Right cardiac atrium (tissue), 5 donors: ENCODE measurements around the gene CDK9. TPM values are rescaled to one million over a fixed set of nuclear protein-coding genes. Genes with fewer than 3 reads are reported as not detected.

ENCODE experiments used
- ATAC-seq, 2 donors: fragments of 200-7000 bp; cut with Tn5 transposase; one replicate each; pipeline versions ENCODE4 v1.8.0 to v1.9.1; 2020; ENCODE audit warnings: moderate library complexity in 2 of 2, mild to moderate bottlenecking in 1 of 2
- DNase-seq, 3 donors: peaks; one replicate each; pipeline ENCODE4 v3.0.0-alpha.2; 2020
- H3K27ac ChIP-seq: one replicate; pipeline ENCODE4 v1.5.1; 2013; ENCODE audit warnings: mild to moderate bottlenecking, low read length, control low read depth, moderate library complexity
- H3K27me3 ChIP-seq: one replicate; pipeline ENCODE4 v1.6.1; 2013; ENCODE audit not compliant: control insufficient read depth, insufficient read depth
- H3K4me1 ChIP-seq: one replicate; pipeline ENCODE4 v1.6.1; 2013; ENCODE audit warnings: low read length; ENCODE audit not compliant: control insufficient read depth, insufficient read depth
- H3K4me3 ChIP-seq: one replicate; pipeline ENCODE4 v1.5.1; 2013; ENCODE audit warnings: low read length, control low read depth
- H3K9me3 ChIP-seq: one replicate; pipeline ENCODE4 v1.6.1; 2013; ENCODE audit warnings: low read length; ENCODE audit not compliant: control insufficient read depth
- WGBS: extraction: QIAGEN DNeasy Blood & Tissue Kit; methylation state at CpG from one replicate; pipeline ENCODE4 v1.1.7; 2013; 5-methylcytosine and 5-hydroxymethylcytosine counted together
- intact Hi-C, 4 donors: fragments of 100-400 bp; cut with DNase I; formaldehyde crosslinking; loops; one replicate each; pipeline versions ENCODE4 v1.11.0 to v1.14.0; 2022 to 2023
- long read RNA-seq, 4 donors: library from polyadenylated mRNA; unstranded; transcript quantifications; one replicate each; pipeline ENCODE4 v2.0.0, GENCODE V29; 2020 to 2021
- polyA plus RNA-seq: library from polyadenylated mRNA; stranded (reverse); fragments of 200-250 nt; gene quantifications from one replicate; pipeline ENCODE4 v1.2.3, GENCODE V29; 2013
- total RNA-seq, 4 donors: library from RNA; stranded (reverse); fragmentation: NEBNext Ultra II Directional; extraction: Animal tissue kit (Norgen Biotek cat#: 25700); gene quantifications; one replicate each; pipeline ENCODE4 v1.2.1, GENCODE V29; 2021
- donor health status: healthy with polysubstance abuse.
- donor health status: DM: no; HTN: yes; CAD: no.
- donor health status: DM: no; HTN: no; CAD: no.
- donor health status: DM: no; HTN: yes; CAD: no; lungs with severe emphysema.
- donor health status: DM: yes; HTN: yes; CAD: no.

The CDK9 gene
- total RNA-seq = 10 to 100 TPM; 49.0 to 62.5 (median 58.6) TPM
- polyA plus RNA-seq = 37.3 TPM
- long read RNA-seq, donor 1, transcript CDK9-201 (7 exons, 2,463 nt) = major isoform, 85 of 99 reads
- long read RNA-seq, donor 1, partial matches to known transcripts = 2 of 99 reads
- long read RNA-seq, donor 1, other reads (novel, unspliced or antisense) = 12 of 99 reads
- long read RNA-seq, donor 2, transcript CDK9-201 (7 exons, 2,463 nt) = major isoform, 38 of 50 reads
- long read RNA-seq, donor 2, partial matches to known transcripts = 2 of 50 reads
- long read RNA-seq, donor 2, other reads (novel, unspliced or antisense) = 9 of 50 reads
- long read RNA-seq, donor 3, transcript CDK9-201 (7 exons, 2,463 nt) = major isoform, 20 of 43 reads
- long read RNA-seq, donor 3, partial matches to known transcripts = 12 of 43 reads
- long read RNA-seq, donor 3, other reads (novel, unspliced or antisense) = 10 of 43 reads
- long read RNA-seq, donor 4, transcript CDK9-201 (7 exons, 2,463 nt) = major isoform, 47 of 55 reads
- long read RNA-seq, donor 4, partial matches to known transcripts = 1 of 55 reads
- long read RNA-seq, donor 4, other reads (novel, unspliced or antisense) = 7 of 55 reads

- H3K9me3 ChIP-seq = no peaks in the 10 kb centered on the region
- under 1% methylated on average over 75 of the region's 75 CpGs for WGBS
- ATAC-seq = peak; percentile 77 to 81
Observed at GRCh38 chr9:127785933-127786772, at the start of gene CDK9. Gene CDK9 (plus strand): TSS chr9:127786034. CDS start chr9:127786149, 115 bp downstream.

GRCh38 chr9:127738666-127739065 lies 47.2 kb upstream of the CDK9 start:
- intact Hi-C loops = loop anchor here (5.0 to 10.0 kb wide), 6 partner anchors 39 to 186 kb away; partner anchors contain the start of genes AK1 (in 2 of the 4), CDK9 (in 1 of the 4) and SH2D3C (in 1 of the 4)
- peaks cover 6% of the 10 kb centered on the region for H3K4me1 ChIP-seq

More at GRCh38 chr9:127785933-127786772, at the start of gene CDK9:
- H3K4me3 ChIP-seq = peak within 1 kb of the TSS; percentile 73
- intact Hi-C loops = loop anchor here in 2 of 4 donors (2.0 to 5.0 kb wide), 2 partner anchors 49 to 51 kb away; partner anchors contain the start of gene TOR2A (in 2 of the 2)
- peak within 1 kb of the TSS; percentile 99 for H3K27ac ChIP-seq
- peak; percentile 90 to 97 (median 96) for DNase-seq
- no peaks in the 10 kb centered on the region for H3K27me3 ChIP-seq
- peaks cover 2% of the 10 kb centered on the region for H3K4me1 ChIP-seq

GRCh38 chr9:127739614-127740330 lies 46.1 kb upstream of the CDK9 start:
- no peaks in the 10 kb centered on the region for H3K4me1 ChIP-seq
- peak overlapping the region; percentile 90 for H3K27ac ChIP-seq
- peak in 1 of 2 donors; percentile 26 for ATAC-seq

More at GRCh38 chr9:127738666-127739065, 47.2 kb upstream of the CDK9 start:
- no peaks in the 10 kb centered on the region for H3K27me3 ChIP-seq
- ATAC-seq (no peak), DNase-seq (peak in 1 of 3 donors; percentile 53)
- no peak overlapping the region for H3K4me3 ChIP-seq
- no peaks in the 10 kb centered on the region for H3K9me3 ChIP-seq
- 88% methylated on average over 13 of the region's 13 CpGs for WGBS
- no peak overlapping the region for H3K27ac ChIP-seq

GRCh38 chr9:127741831-127742434 lies 43.9 kb upstream of the CDK9 start:
- intact Hi-C loops = no loop called here
- H3K27me3 ChIP-seq = no peaks in the 10 kb centered on the region
- 66% methylated on average over 38 of the region's 38 CpGs for WGBS
- H3K4me3 ChIP-seq = no peak overlapping the region
- H3K4me1 ChIP-seq = no peaks in the 10 kb centered on the region
- DNase-seq (peak; percentile 57 to 86 (median 84)), ATAC-seq (peak; percentile 52 to 58)
- no peaks in the 10 kb centered on the region for H3K9me3 ChIP-seq
- no peak overlapping the region for H3K27ac ChIP-seq

More at GRCh38 chr9:127739614-127740330, 46.1 kb upstream of the CDK9 start:
- H3K27me3 ChIP-seq = no peaks in the 10 kb centered on the region
- H3K4me3 ChIP-seq = no peak overlapping the region
- intact Hi-C loops = loop anchor here (5.0 to 10.0 kb wide), 6 partner anchors 38 to 185 kb away; partner anchors contain the start of genes AK1 (in 2 of the 4), CDK9 (in 1 of the 4) and SH2D3C (in 1 of the 4)
- WGBS = 80% methylated on average over 19 of the region's 19 CpGs
- no peaks in the 10 kb centered on the region for H3K9me3 ChIP-seq
- DNase-seq = peak; percentile 72 to 85 (median 76)

- H3K27me3 ChIP-seq = no peaks in the 10 kb centered on the region
Observed at GRCh38 chr9:127742435-127743088, 43.3 kb upstream of the CDK9 start.

GRCh38 chr9:127744398-127745110 lies 41.3 kb upstream of the CDK9 start:
- H3K4me3 ChIP-seq = no peak overlapping the region

More at GRCh38 chr9:127742435-127743088, 43.3 kb upstream of the CDK9 start:
- Histone ChIP-seq H3K4me3 (no peak overlapping the region), H3K27ac (no peak overlapping the region), H3K9me3 (no peaks in the 10 kb centered on the region), H3K4me1 (no peaks in the 10 kb centered on the region)
- WGBS = 58% methylated on average over 33 of the region's 33 CpGs
- intact Hi-C loops = no loop called here
- peak; percentile 14 to 25 for ATAC-seq
- DNase-seq = peak in 2 of 3 donors; percentile 42 to 61

GRCh38 chr9:127746959-127747569 lies 38.8 kb upstream of the CDK9 start:
- ATAC-seq = no peak
- Histone ChIP-seq H3K4me3 (no peak overlapping the region), H3K9me3 (no peaks in the 10 kb centered on the region), H3K27ac (no peak overlapping the region), H3K27me3 (no peaks in the 10 kb centered on the region), H3K4me1 (no peaks in the 10 kb centered on the region)
- intact Hi-C loops = no loop called here
- DNase-seq = peak in 1 of 3 donors; percentile 54
- 77% methylated on average over 15 of the region's 15 CpGs for WGBS

More at GRCh38 chr9:127744398-127745110, 41.3 kb upstream of the CDK9 start:
- DNase-seq (peak in 2 of 3 donors; percentile 45 to 52), ATAC-seq (no peak)
- 88% methylated on average over 19 of the region's 19 CpGs for WGBS
- no peaks in the 10 kb centered on the region for H3K27me3 ChIP-seq
- H3K9me3 ChIP-seq = no peaks in the 10 kb centered on the region
- no peaks in the 10 kb centered on the region for H3K4me1 ChIP-seq
- H3K27ac ChIP-seq = no peak overlapping the region
- intact Hi-C loops = no loop called here

- no peak for ATAC-seq
- intact Hi-C loops = no loop called here
Observed at GRCh38 chr9:127749090-127749787, 36.6 kb upstream of the CDK9 start.

More at GRCh38 chr9:127749090-127749787, 36.6 kb upstream of the CDK9 start:
- WGBS = 91% methylated on average over 26 of the region's 26 CpGs
- H3K9me3 ChIP-seq = no peaks in the 10 kb centered on the region
- H3K4me3 ChIP-seq = no peak overlapping the region
- DNase-seq = peak in 1 of 3 donors; percentile 40
- H3K27me3 ChIP-seq = no peaks in the 10 kb centered on the region
- H3K4me1 ChIP-seq = no peaks in the 10 kb centered on the region
- no peak overlapping the region for H3K27ac ChIP-seq
